ENCODE measurements around the gene MYH1. TPM values are rescaled to one million over a fixed set of nuclear protein-coding genes. Genes with fewer than 3 reads are reported as not detected.

Gene MYH1
- total and polyA plus RNA-seq, 2 of the 8 experiments (the other 6 are each of a cell fraction or from before 2014, with no cell fraction given), result not detected

DNA sequence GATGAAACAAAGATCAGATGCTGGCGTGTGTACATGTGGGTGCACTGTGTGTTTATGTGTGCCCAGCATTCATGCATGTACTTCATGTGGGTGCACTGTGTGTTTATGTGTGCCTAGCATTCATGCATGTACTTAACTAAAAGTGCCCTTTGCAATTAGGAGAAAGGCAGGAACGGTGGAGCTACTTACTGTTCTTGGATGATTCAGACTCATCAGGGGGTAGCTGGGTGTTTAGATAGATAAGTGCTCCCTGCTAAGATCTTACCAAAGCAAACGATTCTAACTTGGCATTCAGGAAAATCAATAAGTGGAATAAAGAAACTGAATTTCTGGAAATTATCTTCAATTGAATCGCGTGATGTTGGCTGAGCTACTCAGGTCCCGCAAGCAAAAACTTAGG is 39.7 kb upstream of the MYH1 start:
- H3K36me3 ChIP-seq (ENCODE audit: control insufficient read depth in 2 of 4, insufficient read depth in 4 of 4, low read length in 3 of 4), result no peaks in the 10 kb centered on the region
- H3K4me1 ChIP-seq (replicated peaks in 1 of 4; ENCODE audit: control insufficient read depth in 3 of 4, insufficient read depth in 4 of 4, low read length in 3 of 4), result peaks cover 0 to 2% (median 0%) of the 10 kb centered on the region in 4 experiments; a peak in 2 of 7 replicates
- no peak overlapping the region for H2AFZ ChIP-seq (ENCODE audit: low read length)
- no peak overlapping the region for H3K9ac ChIP-seq (replicated peaks in 1 of 4; ENCODE audit: extremely low read depth in 1 of 4, low read depth in 3 of 4, low read length in 3 of 4)
- no peaks in the 10 kb centered on the region for H3K9me3 ChIP-seq (ENCODE audit: insufficient read depth in 2 of 2, low read depth in 1 of 2, low read length in 1 of 2)
- no peak for FAIRE-seq
- H3K23ac ChIP-seq (ENCODE audit: insufficient read length), result no peak overlapping the region
- H3K27ac ChIP-seq (ENCODE audit: low read depth, low read length), result no peak overlapping the region
- no peaks in the 10 kb centered on the region for H4K20me1 ChIP-seq (replicated peaks in 1 of 2; ENCODE audit: control insufficient read depth in 1 of 2, insufficient read depth in 2 of 2, low read length in 2 of 2)
- no peak for DNase-seq (ENCODE audit: low read depth in 1 of 2, low spot score in 2 of 2)
- no peak overlapping the region for H3K14ac ChIP-seq (ENCODE audit: insufficient read length)
- H3K18ac ChIP-seq (ENCODE audit: extremely low read depth, low read length), result no peak overlapping the region; the same call in 1 of the 2 replicates
- H3K56ac ChIP-seq (replicated peaks; ENCODE audit: insufficient read length, low read depth, low read length), result no peak overlapping the region
- no peak overlapping the region for H2AK5ac ChIP-seq (ENCODE audit: low read depth, low read length)
- POLR2A ChIA-PET (ENCODE audit: partially characterized antibody), result no interaction called here
- H2BK15ac ChIP-seq (ENCODE audit: low read length), result no peak overlapping the region
- CTCF ChIA-PET (ENCODE audit: partially characterized antibody), result interaction anchor here (0.6 to 1.2 kb wide), 5 partner anchors 57 to 834 kb away, joined by 3 to 5 read pairs (median 3); no protein-coding TSS in a partner anchor
- H3K4me2 ChIP-seq (ENCODE audit: insufficient read depth in 1 of 2, low read depth in 2 of 2, low read length in 2 of 2), result no peak overlapping the region
- H2BK5ac ChIP-seq (ENCODE audit: low read depth, low read length), result no peak overlapping the region
- no peak overlapping the region for H2BK12ac ChIP-seq (ENCODE audit: low read depth, low read length)
- 90% methylated on average over 6 of the region's 6 CpGs; no CpG with 5 or more reads in 1 of the 2 experiments for WGBS, 2 experiments (ENCODE audit: extremely low coverage in 1 of 2, insufficient coverage in 1 of 2, insufficient read length in 1 of 2, insufficient replicate concordance in 2 of 2, low coverage in 1 of 2, low lambda C conversion rate in 2 of 2, missing lambda C conversion rate in 1 of 2)
- no peak for TF ChIP-seq POLR2AphosphoS5 (IDR thresholded peaks at IDR 0.05; ENCODE audit: low read depth, low read length)
- TF ChIP-seq, protein P1, sequence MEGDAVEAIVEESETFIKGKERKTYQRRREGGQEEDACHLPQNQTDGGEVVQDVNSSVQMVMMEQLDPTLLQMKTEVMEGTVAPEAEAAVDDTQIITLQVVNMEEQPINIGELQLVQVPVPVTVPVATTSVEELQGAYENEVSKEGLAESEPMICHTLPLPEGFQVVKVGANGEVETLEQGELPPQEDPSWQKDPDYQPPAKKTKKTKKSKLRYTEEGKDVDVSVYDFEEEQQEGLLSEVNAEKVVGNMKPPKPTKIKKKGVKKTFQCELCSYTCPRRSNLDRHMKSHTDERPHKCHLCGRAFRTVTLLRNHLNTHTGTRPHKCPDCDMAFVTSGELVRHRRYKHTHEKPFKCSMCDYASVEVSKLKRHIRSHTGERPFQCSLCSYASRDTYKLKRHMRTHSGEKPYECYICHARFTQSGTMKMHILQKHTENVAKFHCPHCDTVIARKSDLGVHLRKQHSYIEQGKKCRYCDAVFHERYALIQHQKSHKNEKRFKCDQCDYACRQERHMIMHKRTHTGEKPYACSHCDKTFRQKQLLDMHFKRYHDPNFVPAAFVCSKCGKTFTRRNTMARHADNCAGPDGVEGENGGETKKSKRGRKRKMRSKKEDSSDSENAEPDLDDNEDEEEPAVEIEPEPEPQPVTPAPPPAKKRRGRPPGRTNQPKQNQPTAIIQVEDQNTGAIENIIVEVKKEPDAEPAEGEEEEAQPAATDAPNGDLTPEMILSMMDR (IDR thresholded peaks at IDR 0.05; ENCODE audit: control extremely low read depth in 1 of 3, insufficient read depth in 1 of 3, low read depth in 1 of 3, low read length in 3 of 3), result no peak
- TF ChIP-seq EP300 (IDR thresholded peaks at IDR 0.05; ENCODE audit: borderline replicate concordance in 1 of 2, low read depth in 2 of 2, low read length in 2 of 2), result no peak
- TF ChIP-seq RFX5 (IDR thresholded peaks at IDR 0.05; ENCODE audit: borderline replicate concordance, low read depth, low read length), result no peak
- TF ChIP-seq, protein P2, sequence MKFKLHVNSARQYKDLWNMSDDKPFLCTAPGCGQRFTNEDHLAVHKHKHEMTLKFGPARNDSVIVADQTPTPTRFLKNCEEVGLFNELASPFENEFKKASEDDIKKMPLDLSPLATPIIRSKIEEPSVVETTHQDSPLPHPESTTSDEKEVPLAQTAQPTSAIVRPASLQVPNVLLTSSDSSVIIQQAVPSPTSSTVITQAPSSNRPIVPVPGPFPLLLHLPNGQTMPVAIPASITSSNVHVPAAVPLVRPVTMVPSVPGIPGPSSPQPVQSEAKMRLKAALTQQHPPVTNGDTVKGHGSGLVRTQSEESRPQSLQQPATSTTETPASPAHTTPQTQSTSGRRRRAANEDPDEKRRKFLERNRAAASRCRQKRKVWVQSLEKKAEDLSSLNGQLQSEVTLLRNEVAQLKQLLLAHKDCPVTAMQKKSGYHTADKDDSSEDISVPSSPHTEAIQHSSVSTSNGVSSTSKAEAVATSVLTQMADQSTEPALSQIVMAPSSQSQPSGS (IDR thresholded peaks at IDR 0.05; ENCODE audit: low read length), result no peak
- no peak for TF ChIP-seq BACH1 (IDR thresholded peaks at IDR 0.05; ENCODE audit: low read length)
- no peak overlapping the region for H2BK120ac ChIP-seq (replicated peaks; ENCODE audit: low read depth, low read length)
- no peak overlapping the region for H4K5ac ChIP-seq (ENCODE audit: insufficient read length, low read depth, low read length)
- H4K8ac ChIP-seq (ENCODE audit: extremely low read depth, insufficient read depth, low read length), result no peak overlapping the region
- no peak overlapping the region for H4K91ac ChIP-seq (replicated peaks; ENCODE audit: insufficient read length, low read length)
- H3K4me3 ChIP-seq (ENCODE audit: extremely low read depth in 1 of 4, insufficient read depth in 2 of 4, low read depth in 3 of 4, low read length in 4 of 4), result no peak overlapping the region
- H3K79me1 ChIP-seq (ENCODE audit: low read depth, low read length), result no peaks in the 10 kb centered on the region
- H3K23me2 ChIP-seq (ENCODE audit: low read depth, low read length), result no peaks in the 10 kb centered on the region
- H3K27me3 ChIP-seq (replicated peaks in 1 of 4; ENCODE audit: control insufficient read depth in 3 of 4, extremely low read depth in 1 of 4, insufficient read depth in 3 of 4, low read length in 3 of 4), result no peaks in the 10 kb centered on the region
- no peaks in the 10 kb centered on the region for H3K79me2 ChIP-seq (ENCODE audit: control insufficient read depth in 1 of 2, insufficient read depth in 2 of 2, low read length in 2 of 2)
- H3K4ac ChIP-seq (replicated peaks; ENCODE audit: insufficient read length, low read depth, low read length), result no peak overlapping the region
- H2BK20ac ChIP-seq (ENCODE audit: low read length), result no peak overlapping the region

Data from H1 (cell line).